ENCODE data around the gene SOX15. TPM values are rescaled to one million over a fixed set of nuclear protein-coding genes. Genes with fewer than 3 reads are reported as not detected.

Gene SOX15
- total RNA-seq, 4 donors from 2014 or later, result 0.67 to 3.1 TPM; not detected in 2

- WGBS, 2 donors, result 0 to 1% methylated on average over 3 to 49 of the region's 71 CpGs
- Histone ChIP-seq H3K27me3 (no peaks in the 10 kb centered on the region), H3K9me3 (no peaks in the 10 kb centered on the region), H3K27ac (peak overlapping the region; percentile 94 to 96 (median 95)), H3K4me3 (replicated peaks in 1 of 3) (peak overlapping the region; percentile 75 to 99 (median 99)), H3K4me1 (peaks cover 16 to 26% of the 10 kb centered on the region in 2 donors), H3K36me3 (peaks cover 56 to 59% of the 10 kb centered on the region in 2 donors)
- intact Hi-C loops (cut with DNase I), result loop anchor here (5.0 kb wide), 1 partner anchor 114 kb away; the partner anchor contains the start of genes TP53 and WRAP53
- TF ChIP-seq CTCF (IDR thresholded peaks at IDR 0.05) (no peak), POLR2A (IDR thresholded peaks at IDR 0.05) (peak in 1 of 2 donors; percentile 72)
- DNase-seq, result peak; percentile 92
These were observed 16.4 kb downstream of the SOX15 start for GRCh38 chr17:7573324-7574080.

- WGBS, 2 donors, result 0 to 1% methylated on average over 13 to 42 of the region's 73 CpGs
- no peaks in the 10 kb centered on the region for H3K9me3 ChIP-seq
- peak overlapping the region; percentile 75 to 99 (median 99) for H3K4me3 ChIP-seq (replicated peaks in 1 of 3)
- TF ChIP-seq POLR2A (IDR thresholded peaks at IDR 0.05) (peak; percentile 87 to 98), CTCF (IDR thresholded peaks at IDR 0.05) (peak in 1 of 6 experiments; percentile 6)
- intact Hi-C loops (cut with DNase I), result loop anchor here (5.0 kb wide), 1 partner anchor 115 kb away; the partner anchor contains the start of genes TP53 and WRAP53
- DNase-seq, result peak; percentile 53 to 99
- H3K27me3 ChIP-seq, result no peaks in the 10 kb centered on the region
- H3K27ac ChIP-seq, result peak overlapping the region; percentile 94 to 96 (median 95)
- peaks cover 16 to 26% of the 10 kb centered on the region in 2 donors for H3K4me1 ChIP-seq
- peaks cover 49 to 52% of the 10 kb centered on the region in 2 donors for H3K36me3 ChIP-seq
These were observed 17.1 kb downstream of the SOX15 start for GRCh38 chr17:7572588-7573323.

GRCh38 chr17:7572338-7572587 lies 17.6 kb downstream of the SOX15 start:
- peak in 1 of 2 donors; percentile 99 for DNase-seq
- H3K4me1 ChIP-seq, result peaks cover 16 to 26% of the 10 kb centered on the region in 2 donors
- H3K36me3 ChIP-seq, result peaks cover 44 to 50% of the 10 kb centered on the region in 2 donors
- intact Hi-C loops (cut with DNase I), result loop anchor here (5.0 kb wide), 1 partner anchor 115 kb away; the partner anchor contains the start of genes TP53 and WRAP53
- no peaks in the 10 kb centered on the region for H3K27me3 ChIP-seq
- H3K4me3 ChIP-seq (replicated peaks in 1 of 3), result peak overlapping the region in 2 of 3 donors; percentile 9 to 18
- 0 to 1% methylated on average over 10 to 11 of the region's 11 CpGs for WGBS, 2 donors
- TF ChIP-seq CTCF (IDR thresholded peaks at IDR 0.05), result no peak
- TF ChIP-seq POLR2A (IDR thresholded peaks at IDR 0.05), result no peak
- peak overlapping the region; percentile 69 to 85 (median 78) for H3K27ac ChIP-seq
- H3K9me3 ChIP-seq, result no peaks in the 10 kb centered on the region

GRCh38 chr17:7570351-7570750 lies 19.5 kb downstream of the SOX15 start:
- Histone ChIP-seq H3K27me3 (no peaks in the 10 kb centered on the region), H3K36me3 (peaks cover 42 to 47% of the 10 kb centered on the region in 2 donors), H3K4me3 (replicated peaks in 1 of 3) (no peak overlapping the region), H3K27ac (no peak overlapping the region), H3K9me3 (no peaks in the 10 kb centered on the region), H3K4me1 (peaks cover 16 to 21% of the 10 kb centered on the region in 2 donors)
- intact Hi-C loops (cut with DNase I), result loop anchor here (5.0 kb wide), 1 partner anchor 117 kb away; the partner anchor contains the start of genes TP53 and WRAP53
- 95 to 97% methylated on average over 10 of the region's 10 CpGs for WGBS, 2 donors
- no peak for DNase-seq
- TF ChIP-seq CTCF (IDR thresholded peaks at IDR 0.05) (no peak), POLR2A (IDR thresholded peaks at IDR 0.05) (no peak)

Measured in thyroid gland (tissue), 4 donors.